Spinal cord (tissue), 10 donors: ENCODE results near the gene MRPL53. TPM values are rescaled to one million over a fixed set of nuclear protein-coding genes. Genes with fewer than 3 reads are reported as not detected.

ENCODE experiments used
- DNase-seq, 6 donors: peaks; one replicate each; pipeline versions ENCODE4 v3.0.0 to v3.0.0-alpha.2; 2013 to 2015; ENCODE audit warnings: low spot score in 6 of 6, low read depth in 4 of 6
- H3K27ac ChIP-seq: one replicate; pipeline ENCODE4 v1.5.1; 2013; ENCODE audit warnings: low read depth, low read length, control low read depth
- H3K27me3 ChIP-seq: one replicate; pipeline ENCODE4 v1.6.1; 2013; ENCODE audit warnings: low read length; ENCODE audit not compliant: control insufficient read depth, insufficient read depth
- H3K36me3 ChIP-seq: one replicate; pipeline ENCODE4 v1.6.1; 2013; ENCODE audit warnings: low read length; ENCODE audit not compliant: control insufficient read depth, insufficient read depth
- H3K4me1 ChIP-seq: one replicate; pipeline ENCODE4 v1.6.1; 2013; ENCODE audit warnings: low read length; ENCODE audit not compliant: control insufficient read depth, insufficient read depth
- H3K4me3 ChIP-seq: one replicate; pipeline ENCODE4 v1.5.1; 2013; ENCODE audit warnings: low read depth, low read length, control low read depth
- H3K9me3 ChIP-seq: one replicate; pipeline ENCODE4 v1.6.1; 2013; ENCODE audit warnings: low read length; ENCODE audit not compliant: control insufficient read depth, insufficient read depth
- WGBS: methylation state at CpG from one replicate; pipeline ENCODE4 v1.1.5; 2013; ENCODE audit warnings: missing lambda C conversion rate; ENCODE audit not compliant: insufficient coverage; 5-methylcytosine and 5-hydroxymethylcytosine counted together
- polyA plus RNA-seq, 2 donors: library from polyadenylated mRNA; unstranded; fragments of 120-200 nt; gene quantifications; one replicate each; pipeline ENCODE4 v1.2.1, GENCODE V29; 2013; ENCODE audit not compliant: insufficient read length in 2 of 2
- total RNA-seq, 2 donors: library from RNA; depleted of rRNA in 1 of 2; stranded (reverse); fragments of 120-200 nt in 1 of 2; fragments of >200 nt in 1 of 2; gene quantifications; one replicate each; pipeline versions ENCODE4 v1.2.3 to v1.2.4, GENCODE V29; 2013 to 2014
- donor health status: healthy.

MRPL53 gene
- total and polyA plus RNA-seq, 4 donors, result 12.7 to 80.6 (median 54.5) TPM

DNA sequence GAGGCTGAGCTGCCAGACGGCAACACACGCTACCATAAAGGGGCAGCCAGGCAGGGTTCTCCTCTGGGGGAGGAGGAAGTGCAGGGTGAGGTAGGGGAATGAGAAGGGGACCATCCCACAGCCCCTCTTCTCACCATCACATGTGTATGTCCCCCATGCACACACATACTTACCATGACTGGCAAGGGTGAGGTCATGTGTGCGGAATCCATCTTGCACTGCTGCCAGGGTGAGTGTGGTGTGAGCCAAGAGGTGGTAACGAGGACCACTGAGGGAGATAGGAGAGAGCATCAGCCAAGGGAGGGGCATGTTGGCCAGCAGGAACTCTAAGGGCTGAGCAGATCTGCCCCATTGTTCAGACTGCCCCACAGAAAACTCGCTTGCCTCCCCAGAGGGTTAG is 43.8 kb downstream of the MRPL53 start:
- H3K4me3 ChIP-seq, result no peak overlapping the region
- H3K4me1 ChIP-seq, result peaks cover 4% of the 10 kb centered on the region
- DNase-seq, result no peak
- no peaks in the 10 kb centered on the region for H3K9me3 ChIP-seq
- H3K27ac ChIP-seq, result no peak overlapping the region
- 69% methylated on average over 3 of the region's 5 CpGs for WGBS
- no peaks in the 10 kb centered on the region for H3K27me3 ChIP-seq
- H3K36me3 ChIP-seq, result peaks cover 68% of the 10 kb centered on the region

DNA sequence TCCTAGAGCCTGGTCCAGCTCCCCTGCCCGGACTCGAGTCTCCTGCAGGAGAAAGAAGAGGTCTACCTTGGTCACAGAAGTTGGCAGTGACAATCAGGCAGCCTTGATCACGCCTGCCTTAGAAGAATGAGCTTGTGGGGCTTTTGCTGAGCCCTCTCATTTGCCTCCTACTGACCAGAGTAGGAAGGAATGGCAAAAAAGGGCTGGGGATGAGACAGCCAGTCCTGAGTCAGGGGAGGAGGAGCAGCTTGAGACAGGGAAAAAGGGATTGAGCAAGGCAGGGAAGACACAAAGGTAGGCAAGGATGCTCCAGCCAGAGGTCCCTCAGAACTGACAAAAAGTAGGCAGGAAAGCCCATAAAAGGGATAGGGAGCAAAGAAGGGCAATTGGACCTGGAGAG is 44.9 kb downstream of the MRPL53 start:
- no peaks in the 10 kb centered on the region for H3K9me3 ChIP-seq
- WGBS, result 95% methylated on average over 3 of the region's 3 CpGs
- peaks cover 7% of the 10 kb centered on the region for H3K4me1 ChIP-seq
- H3K27ac ChIP-seq, result no peak overlapping the region
- H3K27me3 ChIP-seq, result no peaks in the 10 kb centered on the region
- no peak overlapping the region for H3K4me3 ChIP-seq
- no peak for DNase-seq
- H3K36me3 ChIP-seq, result peaks cover 66% of the 10 kb centered on the region

DNA sequence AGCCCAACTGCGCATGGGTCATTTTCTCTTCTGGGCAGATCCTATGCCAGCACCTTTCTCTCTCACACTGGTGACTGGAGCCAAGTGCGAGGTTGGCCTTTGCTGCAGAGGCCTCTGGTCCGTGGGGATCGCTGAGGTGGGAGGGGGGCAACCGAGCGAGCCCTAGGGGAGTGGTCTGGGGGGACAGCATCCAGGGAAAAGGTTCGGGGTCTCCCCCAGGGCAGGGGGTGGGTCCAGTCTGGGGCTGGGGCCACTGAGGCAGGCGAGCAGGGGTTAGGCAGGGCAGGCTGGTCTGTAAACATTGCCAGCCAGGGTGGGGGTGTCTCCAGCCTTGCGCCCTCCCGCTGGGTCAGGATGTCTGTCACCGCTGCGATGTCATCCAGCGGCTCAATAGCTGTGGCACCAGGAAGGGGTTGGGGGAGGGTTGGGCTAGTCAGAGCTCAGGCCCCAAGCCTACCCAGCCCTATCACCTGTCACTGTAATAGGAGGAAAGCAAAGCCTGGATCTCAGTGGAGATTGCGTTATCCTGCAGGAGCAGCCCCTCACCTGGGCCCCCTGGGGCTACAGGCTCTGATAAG is 46.2 kb downstream of the MRPL53 start:
- no peak for DNase-seq
- Histone ChIP-seq H3K27me3 (no peaks in the 10 kb centered on the region), H3K9me3 (no peaks in the 10 kb centered on the region), H3K4me1 (peaks cover 17% of the 10 kb centered on the region), H3K27ac (no peak overlapping the region), H3K36me3 (peaks cover 57% of the 10 kb centered on the region), H3K4me3 (no peak overlapping the region)
- 96% methylated on average over 4 of the region's 14 CpGs for WGBS

- 82% methylated on average over 6 of the region's 7 CpGs for WGBS
- Histone ChIP-seq H3K9me3 (no peaks in the 10 kb centered on the region), H3K4me3 (no peak overlapping the region), H3K4me1 (peaks cover 22% of the 10 kb centered on the region), H3K36me3 (peaks cover 51% of the 10 kb centered on the region), H3K27ac (no peak overlapping the region), H3K27me3 (no peaks in the 10 kb centered on the region)
- DNase-seq, result no peak
Measured at GRCh38 chr2:74425523-74425922, 47.0 kb downstream of the MRPL53 start.

GRCh38 chr2:74424995-74425406 is 47.5 kb downstream of the MRPL53 start:
- DNase-seq, result no peak
- Histone ChIP-seq H3K27ac (no peak overlapping the region), H3K27me3 (no peaks in the 10 kb centered on the region), H3K4me1 (peaks cover 22% of the 10 kb centered on the region), H3K36me3 (peaks cover 46% of the 10 kb centered on the region), H3K4me3 (no peak overlapping the region), H3K9me3 (no peaks in the 10 kb centered on the region)
- 83% methylated on average over 4 of the region's 5 CpGs for WGBS

- no peaks in the 10 kb centered on the region for H3K9me3 ChIP-seq
- H3K4me3 ChIP-seq, result no peak overlapping the region
- H3K27ac ChIP-seq, result no peak overlapping the region
- H3K36me3 ChIP-seq, result peaks cover 40% of the 10 kb centered on the region
- 87% methylated on average over 3 of the region's 5 CpGs for WGBS
- H3K27me3 ChIP-seq, result no peaks in the 10 kb centered on the region
- peaks cover 22% of the 10 kb centered on the region for H3K4me1 ChIP-seq
- DNase-seq, result no peak
Measured at GRCh38 chr2:74424139-74424992, 48.1 kb downstream of the MRPL53 start.

DNA sequence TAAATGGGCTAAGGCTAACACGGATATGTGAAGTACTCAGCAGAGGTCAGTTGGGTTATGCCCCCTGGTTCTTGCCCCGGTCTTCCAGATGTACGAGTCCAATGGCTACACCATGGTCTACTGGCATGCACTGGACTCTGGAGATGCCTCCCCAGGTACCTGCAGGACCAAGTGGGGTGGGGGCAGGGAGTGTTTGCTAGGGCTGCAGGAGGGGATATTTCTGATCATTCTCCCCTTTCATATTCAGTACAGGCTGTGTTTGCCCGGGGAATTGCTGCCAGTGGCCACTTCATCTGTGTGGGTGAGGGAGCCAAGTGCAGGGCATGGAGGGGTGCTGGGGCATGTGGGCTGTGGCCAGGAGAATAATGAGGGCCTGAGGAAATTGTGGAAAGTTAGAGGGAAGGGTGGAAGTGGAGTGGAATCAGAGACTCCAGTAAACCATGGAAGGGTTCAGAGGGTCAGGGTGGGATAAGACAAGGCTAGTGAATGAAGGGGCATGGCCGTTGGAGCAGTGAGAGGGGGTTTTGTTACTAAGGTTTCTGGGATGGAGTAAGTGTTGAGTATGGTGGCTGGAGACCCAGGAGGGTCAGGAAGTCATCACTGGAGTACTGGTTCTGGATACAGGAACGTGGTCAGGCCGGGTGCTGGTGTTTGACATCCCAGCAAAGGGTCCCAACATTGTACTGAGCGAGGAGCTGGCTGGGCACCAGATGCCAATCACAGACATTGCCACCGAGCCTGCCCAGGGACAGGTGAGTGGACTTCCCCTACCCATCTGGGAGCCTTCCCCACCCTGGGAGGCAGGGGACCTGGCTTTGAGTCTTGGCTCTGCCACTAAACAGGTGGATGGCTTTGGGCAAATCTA is 49.0 kb downstream of the MRPL53 start:
- no peak overlapping the region for H3K4me3 ChIP-seq
- no peak overlapping the region for H3K27ac ChIP-seq
- peaks cover 22% of the 10 kb centered on the region for H3K4me1 ChIP-seq
- H3K36me3 ChIP-seq, result peaks cover 33% of the 10 kb centered on the region
- WGBS, result 95% methylated on average over 9 of the region's 9 CpGs
- H3K9me3 ChIP-seq, result no peaks in the 10 kb centered on the region
- no peaks in the 10 kb centered on the region for H3K27me3 ChIP-seq
- DNase-seq, result no peak

Other genes with a start within 250 kb of the MRPL53 start
- 10 to 100 TPM in 1 of 2 donors, 1 to 10 TPM in 1; 1.2 to 22.3 TPM for gene SLC4A5, start 129.3 kb downstream of the MRPL53 start, total RNA-seq
- gene SLC4A5, start 129.3 kb downstream of the MRPL53 start, polyA plus RNA-seq, result 1 to 10 TPM; 2.4 to 3.9 TPM
- 100 to 1,000 TPM in 1 of 2 donors, 10 to 100 TPM in 1; 99.4 to 117 TPM for gene DCTN1, start 92.4 kb downstream of the MRPL53 start, total RNA-seq
- gene DCTN1, start 92.4 kb downstream of the MRPL53 start, polyA plus RNA-seq, result 100 to 1,000 TPM; 277 to 296 TPM
- 1 to 10 TPM; 1.2 to 4.7 TPM for gene C2orf81, start 51.1 kb downstream of the MRPL53 start, total RNA-seq
- 1 to 10 TPM; 5.9 TPM for gene C2orf81, start 51.1 kb downstream of the MRPL53 start, polyA plus RNA-seq
- gene WDR54, start 51.0 kb downstream of the MRPL53 start, total RNA-seq, result 10 to 100 TPM; 17.0 to 37.6 TPM
- gene WDR54, start 51.0 kb downstream of the MRPL53 start, polyA plus RNA-seq, result 10 to 100 TPM; 37.7 to 40.5 TPM
- gene RTKN, start 30.7 kb downstream of the MRPL53 start, total RNA-seq, result 10 to 100 TPM; 32.9 to 52.5 TPM
- 10 to 100 TPM; 66.9 to 76.5 TPM for gene RTKN, start 30.7 kb downstream of the MRPL53 start, polyA plus RNA-seq
- gene INO80B, start 17.6 kb downstream of the MRPL53 start, total RNA-seq, result 10 to 100 TPM in 1 of 2 donors, 1 to 10 TPM in 1; 9.1 to 34.7 TPM
- 10 to 100 TPM; 22.1 to 38.7 TPM for gene INO80B, start 17.6 kb downstream of the MRPL53 start, polyA plus RNA-seq
- 10 to 100 TPM; 25.8 to 86.5 TPM for gene WBP1, start 14.2 kb downstream of the MRPL53 start, total RNA-seq
- 100 to 1,000 TPM; 110 to 140 TPM for gene WBP1, start 14.2 kb downstream of the MRPL53 start, polyA plus RNA-seq
- gene MOGS, start 7.3 kb downstream of the MRPL53 start, total RNA-seq, result 10 to 100 TPM; 22.7 to 38.0 TPM
- 10 to 100 TPM; 34.5 to 42.2 TPM for gene MOGS, start 7.3 kb downstream of the MRPL53 start, polyA plus RNA-seq
- 10 to 100 TPM; 20.8 to 23.4 TPM for gene CCDC142, start 10.3 kb upstream of the MRPL53 start, total RNA-seq
- 10 to 100 TPM in 1 of 2 donors, 1 to 10 TPM in 1; 9.3 to 18.6 TPM for gene CCDC142, start 10.3 kb upstream of the MRPL53 start, polyA plus RNA-seq
- gene TTC31, start 10.4 kb upstream of the MRPL53 start, total RNA-seq, result 10 to 100 TPM in 1 of 2 donors, 1 to 10 TPM in 1; 5.6 to 15.1 TPM
- gene TTC31, start 10.4 kb upstream of the MRPL53 start, polyA plus RNA-seq, result 10 to 100 TPM; 21.5 to 21.8 TPM
- under 1 TPM in 1 of 2 donors, not detected in 1; 0.33 TPM for gene LBX2, start 26.9 kb upstream of the MRPL53 start, total RNA-seq
- gene LBX2, start 26.9 kb upstream of the MRPL53 start, polyA plus RNA-seq, result under 1 TPM in 1 of 2 donors, not detected in 1; 0.69 TPM
- gene PCGF1, start 35.0 kb upstream of the MRPL53 start, total RNA-seq, result 10 to 100 TPM; 10.0 to 21.5 TPM
- 10 to 100 TPM; 16.9 to 21.3 TPM for gene PCGF1, start 35.0 kb upstream of the MRPL53 start, polyA plus RNA-seq
- under 1 TPM in 1 of 2 donors, not detected in 1; 0.69 TPM for gene TLX2, start 41.8 kb upstream of the MRPL53 start, total RNA-seq
- gene TLX2, start 41.8 kb upstream of the MRPL53 start, polyA plus RNA-seq, result under 1 TPM; 0.11 to 0.27 TPM
- gene DQX1, start 53.6 kb upstream of the MRPL53 start, total RNA-seq, result under 1 TPM in 1 of 2 donors, not detected in 1; 0.28 TPM
- gene DQX1, start 53.6 kb upstream of the MRPL53 start, polyA plus RNA-seq, result under 1 TPM; 0.32 to 0.62 TPM
- gene AUP1, start 57.0 kb upstream of the MRPL53 start, total RNA-seq, result 10 to 100 TPM; 62.6 to 99.0 TPM
- 100 to 1,000 TPM; 109 to 131 TPM for gene AUP1, start 57.0 kb upstream of the MRPL53 start, polyA plus RNA-seq
- 10 to 100 TPM; 32.0 to 47.2 TPM for gene HTRA2, start 57.3 kb upstream of the MRPL53 start, total RNA-seq
- 10 to 100 TPM; 55.8 to 57.3 TPM for gene HTRA2, start 57.3 kb upstream of the MRPL53 start, polyA plus RNA-seq
- 10 to 100 TPM; 10.5 to 18.2 TPM for gene LOXL3, start 81.3 kb upstream of the MRPL53 start, total RNA-seq
- 10 to 100 TPM; 18.1 to 18.8 TPM for gene LOXL3, start 81.3 kb upstream of the MRPL53 start, polyA plus RNA-seq
- gene DOK1, start 82.0 kb upstream of the MRPL53 start, total RNA-seq, result 10 to 100 TPM in 1 of 2 donors, 1 to 10 TPM in 1; 7.5 to 14.5 TPM
- 10 to 100 TPM; 11.0 to 14.2 TPM for gene DOK1, start 82.0 kb upstream of the MRPL53 start, polyA plus RNA-seq
- under 1 TPM; 0.33 to 0.69 TPM for gene M1AP, start 175.7 kb upstream of the MRPL53 start, total RNA-seq
- gene M1AP, start 175.7 kb upstream of the MRPL53 start, polyA plus RNA-seq, result 1 to 10 TPM; 1.1 to 1.3 TPM
- 10 to 100 TPM in 1 of 2 donors, 1 to 10 TPM in 1; 7.3 to 17.2 TPM for gene SEMA4F, start 181.6 kb upstream of the MRPL53 start, total RNA-seq
- 10 to 100 TPM; 23.0 to 27.6 TPM for gene SEMA4F, start 181.6 kb upstream of the MRPL53 start, polyA plus RNA-seq